ENCODE results near the gene SORCS1.

The SORCS1 gene

DNA sequence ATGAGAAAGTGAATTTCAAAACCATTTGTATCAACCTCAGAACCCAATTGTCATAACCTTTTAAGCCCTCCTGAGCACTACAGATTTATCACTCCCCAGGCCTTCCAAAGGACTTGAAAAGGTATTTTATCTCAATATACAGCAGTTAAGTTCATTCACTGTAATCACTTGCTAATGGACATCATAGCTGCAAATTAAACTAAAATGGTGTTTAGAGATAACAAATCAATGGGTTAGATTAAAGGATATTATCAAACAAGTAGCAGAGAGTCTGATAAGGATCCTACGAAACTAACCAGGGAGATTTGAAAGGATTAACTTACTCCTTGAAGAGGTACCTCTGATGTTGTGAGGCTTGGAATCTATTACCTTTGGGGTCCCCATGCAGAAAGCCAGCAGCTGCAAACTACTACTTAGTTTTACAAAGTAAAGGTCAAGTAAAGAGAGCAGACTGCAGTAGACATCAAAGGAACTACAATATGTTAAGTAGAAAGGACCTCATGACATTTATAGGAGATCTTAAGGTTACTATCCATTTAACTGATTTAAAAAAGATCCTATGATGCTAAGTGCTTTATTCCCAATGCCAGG, 359.4 kb downstream of the SORCS1 start:
- H3K9me3 ChIP-seq (ENCODE audit: control insufficient read depth, insufficient read depth, low read length): no peaks in the 10 kb centered on the region
- no peak overlapping the region for H3K4me3 ChIP-seq (ENCODE audit: low read depth, low read length)
- H3K4me1 ChIP-seq (ENCODE audit: control insufficient read depth, insufficient read depth, low read length): peaks cover 11% of the 10 kb centered on the region; the same call in 1 of the 2 replicates
- no peak overlapping the region for H3K27ac ChIP-seq (ENCODE audit: low read depth, low read length)
- no peaks in the 10 kb centered on the region for H3K27me3 ChIP-seq (ENCODE audit: control insufficient read depth, insufficient read depth, low read length)
- H3K36me3 ChIP-seq (ENCODE audit: control insufficient read depth, insufficient read depth, low read length): no peaks in the 10 kb centered on the region
- no peak overlapping the region for H3K9ac ChIP-seq (ENCODE audit: low read depth, low read length)

DNA sequence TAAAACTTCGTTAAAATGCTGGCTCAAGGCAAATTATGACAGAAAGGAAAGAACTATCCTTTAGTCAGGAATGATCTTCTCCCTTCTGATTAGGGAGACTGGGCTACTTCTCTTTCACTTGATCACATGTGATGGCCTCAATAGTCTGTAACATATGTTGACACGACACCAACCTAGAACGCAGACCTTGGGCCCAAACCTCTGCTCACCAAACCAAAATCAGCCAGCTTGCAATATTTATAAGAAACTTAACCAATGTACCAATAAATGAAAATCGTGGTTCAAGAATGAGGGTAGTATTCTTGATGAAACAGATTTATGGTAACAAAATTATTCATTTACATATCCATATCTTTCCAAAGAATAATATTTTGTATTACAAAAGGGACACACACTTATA, 361.6 kb downstream of the SORCS1 start:
- Histone ChIP-seq H3K9me3 (ENCODE audit: control insufficient read depth, insufficient read depth, low read length) (no peaks in the 10 kb centered on the region), H3K4me1 (ENCODE audit: control insufficient read depth, insufficient read depth, low read length) (peaks cover 6% of the 10 kb centered on the region; the same call in 1 of the 2 replicates), H3K27ac (ENCODE audit: low read depth, low read length) (no peak overlapping the region), H3K4me3 (ENCODE audit: low read depth, low read length) (no peak overlapping the region), H3K9ac (ENCODE audit: low read depth, low read length) (no peak overlapping the region), H3K36me3 (ENCODE audit: control insufficient read depth, insufficient read depth, low read length) (no peaks in the 10 kb centered on the region), H3K27me3 (ENCODE audit: control insufficient read depth, insufficient read depth, low read length) (no peaks in the 10 kb centered on the region)

GRCh38 chr10:106799776-106800175, 364.7 kb downstream of the SORCS1 start:
- no peak overlapping the region for H3K27ac ChIP-seq (ENCODE audit: low read depth, low read length)
- no peaks in the 10 kb centered on the region for H3K27me3 ChIP-seq (ENCODE audit: control insufficient read depth, insufficient read depth, low read length)
- no peak overlapping the region for H3K4me3 ChIP-seq (ENCODE audit: low read depth, low read length)
- H3K9me3 ChIP-seq (ENCODE audit: control insufficient read depth, insufficient read depth, low read length): no peaks in the 10 kb centered on the region
- no peaks in the 10 kb centered on the region for H3K36me3 ChIP-seq (ENCODE audit: control insufficient read depth, insufficient read depth, low read length)
- no peaks in the 10 kb centered on the region for H3K4me1 ChIP-seq (ENCODE audit: control insufficient read depth, insufficient read depth, low read length)
- H3K9ac ChIP-seq (ENCODE audit: low read depth, low read length): no peak overlapping the region

- H3K9me3 ChIP-seq (ENCODE audit: control insufficient read depth, insufficient read depth, low read length): no peaks in the 10 kb centered on the region
- H3K27me3 ChIP-seq (ENCODE audit: control insufficient read depth, insufficient read depth, low read length): no peaks in the 10 kb centered on the region
- no peak overlapping the region for H3K4me3 ChIP-seq (ENCODE audit: low read depth, low read length)
- no peaks in the 10 kb centered on the region for H3K36me3 ChIP-seq (ENCODE audit: control insufficient read depth, insufficient read depth, low read length)
- H3K4me1 ChIP-seq (ENCODE audit: control insufficient read depth, insufficient read depth, low read length): no peaks in the 10 kb centered on the region
- no peak overlapping the region for H3K27ac ChIP-seq (ENCODE audit: low read depth, low read length)
- H3K9ac ChIP-seq (ENCODE audit: low read depth, low read length): no peak overlapping the region
These were observed 368.9 kb downstream of the SORCS1 start for GRCh38 chr10:106795619-106796018.

DNA sequence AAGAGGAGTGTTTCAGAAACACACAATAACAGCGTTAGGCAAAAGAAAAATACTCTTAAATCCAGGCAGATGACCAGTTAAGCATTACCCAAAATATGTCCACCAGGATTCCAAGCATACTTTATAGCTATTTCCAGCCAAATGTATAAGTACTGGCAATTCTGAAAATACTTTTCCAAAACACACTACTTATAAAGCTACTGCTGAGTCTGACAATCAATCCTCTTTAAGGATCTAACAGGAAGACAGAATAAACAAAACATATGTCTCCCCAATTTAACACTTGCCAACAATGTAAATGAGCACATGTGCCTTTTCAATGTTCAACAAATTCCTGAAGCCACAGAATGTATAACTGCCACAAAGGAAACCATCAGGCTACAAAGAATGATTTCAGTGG, 370.9 kb downstream of the SORCS1 start:
- Histone ChIP-seq H3K36me3 (ENCODE audit: control insufficient read depth, insufficient read depth, low read length) (no peaks in the 10 kb centered on the region), H3K27ac (ENCODE audit: low read depth, low read length) (no peak overlapping the region), H3K9ac (ENCODE audit: low read depth, low read length) (no peak overlapping the region), H3K9me3 (ENCODE audit: control insufficient read depth, insufficient read depth, low read length) (no peaks in the 10 kb centered on the region; the same call in 1 of the 2 replicates), H3K27me3 (ENCODE audit: control insufficient read depth, insufficient read depth, low read length) (no peaks in the 10 kb centered on the region), H3K4me3 (ENCODE audit: low read depth, low read length) (no peak overlapping the region), H3K4me1 (ENCODE audit: control insufficient read depth, insufficient read depth, low read length) (no peaks in the 10 kb centered on the region)

DNA sequence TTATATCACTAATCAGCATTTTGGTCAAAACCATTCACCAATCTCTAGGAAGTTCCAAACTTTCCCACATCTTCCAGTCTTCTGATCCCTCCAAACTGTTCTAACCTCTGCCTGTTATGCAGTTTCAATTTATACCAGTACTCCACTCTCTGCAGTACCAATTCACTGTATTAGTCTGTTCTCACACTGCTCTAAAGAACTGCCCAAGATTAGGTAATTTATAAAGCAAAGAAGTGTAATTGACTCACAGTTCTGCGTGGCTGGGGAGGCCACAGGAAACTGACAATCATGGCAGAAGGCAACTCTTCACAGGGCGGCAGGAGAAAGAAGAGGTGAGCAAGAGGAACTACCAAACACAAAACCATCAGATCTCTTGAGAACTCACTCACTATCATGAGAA, 374.9 kb downstream of the SORCS1 start:
- no peak overlapping the region for H3K9ac ChIP-seq (ENCODE audit: low read depth, low read length)

DNA sequence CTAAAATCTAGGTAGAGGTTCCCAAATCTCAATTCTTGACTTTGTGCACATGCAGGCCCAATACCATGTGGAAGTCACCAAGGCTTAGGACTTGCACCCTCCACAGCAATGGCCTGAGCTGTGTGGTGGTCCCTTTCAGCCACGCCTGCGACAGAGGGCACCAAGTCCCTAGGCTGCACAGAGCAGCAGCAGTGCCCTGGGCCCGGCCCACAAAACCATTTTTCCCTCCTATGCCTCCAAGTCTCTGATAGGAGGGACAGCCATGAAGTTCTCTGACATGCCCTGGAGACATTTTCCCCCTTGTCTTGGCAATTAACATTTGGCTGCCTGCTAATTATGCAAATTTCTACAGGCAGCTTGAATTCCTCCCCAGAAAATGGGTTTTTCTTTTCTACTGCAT, 375.5 kb downstream of the SORCS1 start:
- no peak overlapping the region for H3K4me3 ChIP-seq (ENCODE audit: low read depth, low read length)
- H3K4me1 ChIP-seq (ENCODE audit: control insufficient read depth, insufficient read depth, low read length): no peaks in the 10 kb centered on the region
- no peaks in the 10 kb centered on the region for H3K36me3 ChIP-seq (ENCODE audit: control insufficient read depth, insufficient read depth, low read length)
- H3K9me3 ChIP-seq (ENCODE audit: control insufficient read depth, insufficient read depth, low read length): no peaks in the 10 kb centered on the region; the same call in 1 of the 2 replicates
- H3K27me3 ChIP-seq (ENCODE audit: control insufficient read depth, insufficient read depth, low read length): no peaks in the 10 kb centered on the region
- no peak overlapping the region for H3K9ac ChIP-seq (ENCODE audit: low read depth, low read length)
- H3K27ac ChIP-seq (ENCODE audit: low read depth, low read length): no peak overlapping the region

More for the DNA sequence above, 374.9 kb downstream of the SORCS1 start:
- no peak overlapping the region for H3K4me3 ChIP-seq (ENCODE audit: low read depth, low read length)
- H3K36me3 ChIP-seq (ENCODE audit: control insufficient read depth, insufficient read depth, low read length): no peaks in the 10 kb centered on the region
- no peaks in the 10 kb centered on the region; the same call in 1 of the 2 replicates for H3K9me3 ChIP-seq (ENCODE audit: control insufficient read depth, insufficient read depth, low read length)
- no peaks in the 10 kb centered on the region for H3K4me1 ChIP-seq (ENCODE audit: control insufficient read depth, insufficient read depth, low read length)
- no peak overlapping the region for H3K27ac ChIP-seq (ENCODE audit: low read depth, low read length)
- H3K27me3 ChIP-seq (ENCODE audit: control insufficient read depth, insufficient read depth, low read length): no peaks in the 10 kb centered on the region

GRCh38 chr10:106785528-106785927, 379.0 kb downstream of the SORCS1 start:
- Histone ChIP-seq H3K9ac (ENCODE audit: low read depth, low read length) (no peak overlapping the region), H3K4me3 (ENCODE audit: low read depth, low read length) (no peak overlapping the region), H3K9me3 (ENCODE audit: control insufficient read depth, insufficient read depth, low read length) (no peaks in the 10 kb centered on the region; the same call in 1 of the 2 replicates), H3K4me1 (ENCODE audit: control insufficient read depth, insufficient read depth, low read length) (peaks cover 1% of the 10 kb centered on the region; the same call in 1 of the 2 replicates), H3K27me3 (ENCODE audit: control insufficient read depth, insufficient read depth, low read length) (no peaks in the 10 kb centered on the region), H3K36me3 (ENCODE audit: control insufficient read depth, insufficient read depth, low read length) (no peaks in the 10 kb centered on the region), H3K27ac (ENCODE audit: low read depth, low read length) (no peak overlapping the region)

DNA sequence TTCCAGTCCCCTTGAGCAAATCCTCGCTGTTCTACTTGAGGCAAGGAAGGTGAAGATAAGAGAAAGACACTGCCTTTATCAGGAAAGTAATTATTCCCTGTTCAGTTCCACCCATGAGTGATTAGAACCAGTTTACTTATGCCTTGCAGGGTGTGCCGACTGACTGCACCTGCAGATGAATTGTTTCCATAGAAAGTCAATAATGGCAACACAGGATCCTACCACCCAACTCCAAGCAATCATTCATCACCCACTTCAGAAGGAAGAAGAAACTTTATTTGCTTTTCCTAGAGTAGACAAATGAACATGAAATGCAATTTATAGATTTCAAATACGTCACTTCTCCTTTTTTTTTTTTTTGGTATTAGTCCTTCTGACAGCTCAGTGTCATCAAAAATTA, 383.9 kb downstream of the SORCS1 start:
- Histone ChIP-seq H3K27ac (ENCODE audit: low read depth, low read length) (no peak overlapping the region), H3K4me3 (ENCODE audit: low read depth, low read length) (no peak overlapping the region), H3K9me3 (ENCODE audit: control insufficient read depth, insufficient read depth, low read length) (no peaks in the 10 kb centered on the region), H3K36me3 (ENCODE audit: control insufficient read depth, insufficient read depth, low read length) (no peaks in the 10 kb centered on the region), H3K9ac (ENCODE audit: low read depth, low read length) (no peak overlapping the region), H3K27me3 (ENCODE audit: control insufficient read depth, insufficient read depth, low read length) (no peaks in the 10 kb centered on the region), H3K4me1 (ENCODE audit: control insufficient read depth, insufficient read depth, low read length) (peaks cover 11% of the 10 kb centered on the region)

GRCh38 chr10:106777841-106778240, 386.7 kb downstream of the SORCS1 start:
- no peaks in the 10 kb centered on the region for H3K27me3 ChIP-seq (ENCODE audit: control insufficient read depth, insufficient read depth, low read length)
- H3K4me3 ChIP-seq (ENCODE audit: low read depth, low read length): no peak overlapping the region
- no peak overlapping the region for H3K27ac ChIP-seq (ENCODE audit: low read depth, low read length)
- H3K36me3 ChIP-seq (ENCODE audit: control insufficient read depth, insufficient read depth, low read length): no peaks in the 10 kb centered on the region
- no peaks in the 10 kb centered on the region for H3K9me3 ChIP-seq (ENCODE audit: control insufficient read depth, insufficient read depth, low read length)
- peaks cover 11% of the 10 kb centered on the region for H3K4me1 ChIP-seq (ENCODE audit: control insufficient read depth, insufficient read depth, low read length)
- H3K9ac ChIP-seq (ENCODE audit: low read depth, low read length): no peak overlapping the region

- H3K4me1 ChIP-seq (ENCODE audit: control insufficient read depth, insufficient read depth, low read length): peaks cover 6% of the 10 kb centered on the region; the same call in 1 of the 2 replicates
- no peak overlapping the region for H3K9ac ChIP-seq (ENCODE audit: low read depth, low read length)
- H3K9me3 ChIP-seq (ENCODE audit: control insufficient read depth, insufficient read depth, low read length): no peaks in the 10 kb centered on the region
- H3K4me3 ChIP-seq (ENCODE audit: low read depth, low read length): no peak overlapping the region
- no peaks in the 10 kb centered on the region for H3K36me3 ChIP-seq (ENCODE audit: control insufficient read depth, insufficient read depth, low read length)
- H3K27me3 ChIP-seq (ENCODE audit: control insufficient read depth, insufficient read depth, low read length): no peaks in the 10 kb centered on the region
- no peak overlapping the region for H3K27ac ChIP-seq (ENCODE audit: low read depth, low read length)
These were observed 389.4 kb downstream of the SORCS1 start for GRCh38 chr10:106775127-106775526.
